HL-60 (cell line): ENCODE data around the gene FARS2.

Experiments used
- DNase-seq, 2 experiments: peaks; one replicate each; pipeline ENCODE4 v3.0.0-alpha.2; 2010 to 2020; ENCODE audit warnings: low read depth in 1 of 2, low spot score in 1 of 2
- H3K27ac ChIP-seq: fragments of 250-450 bp; sonication (Bioruptor Pico); replicated peaks from 2 replicates; pipeline ENCODE4 v1.5.1; 2020; ENCODE audit warnings: mild to moderate bottlenecking, moderate library complexity
- H3K27me3 ChIP-seq: fragments of 250-450 bp; sonication (Bioruptor Pico); 2 replicates; pipeline ENCODE4 v1.5.1; 2021; ENCODE audit warnings: mild to moderate bottlenecking, moderate library complexity; ENCODE audit not compliant: insufficient read depth, poor library complexity, severe bottlenecking
- H3K4me3 ChIP-seq: replicated peaks from 2 replicates; pipeline ENCODE4 v1.5.1; 2011; ENCODE audit warnings: mild to moderate bottlenecking, control low read depth, low read length; ENCODE audit not compliant: insufficient read depth
- GABPA ChIP-seq: IDR thresholded peaks from 2 replicates; pipeline ENCODE4 v1.6.1; 2012; ENCODE audit warnings: low read depth
- POLR2AphosphoS5 ChIP-seq: IDR thresholded peaks from 2 replicates; pipeline ENCODE4 v1.6.1; 2012; ENCODE audit warnings: low read depth
- SPI1 ChIP-seq: IDR thresholded peaks from 2 replicates; pipeline ENCODE4 v1.6.1; 2012; ENCODE audit warnings: low read depth, mild to moderate bottlenecking, borderline replicate concordance
- TF ChIP-seq, protein P1 (sequence below): IDR thresholded peaks from 2 replicates; pipeline ENCODE4 v1.6.1; 2012; ENCODE audit warnings: low read depth; ENCODE audit not compliant: insufficient replicate concordance
- TF ChIP-seq, protein P2 (sequence below): IDR thresholded peaks from one replicate; pipeline ENCODE4 v1.5.1; 2011; ENCODE audit warnings: low read length, control low read depth, inconsistent platforms; ENCODE audit not compliant: insufficient read depth

Gene FARS2

DNA sequence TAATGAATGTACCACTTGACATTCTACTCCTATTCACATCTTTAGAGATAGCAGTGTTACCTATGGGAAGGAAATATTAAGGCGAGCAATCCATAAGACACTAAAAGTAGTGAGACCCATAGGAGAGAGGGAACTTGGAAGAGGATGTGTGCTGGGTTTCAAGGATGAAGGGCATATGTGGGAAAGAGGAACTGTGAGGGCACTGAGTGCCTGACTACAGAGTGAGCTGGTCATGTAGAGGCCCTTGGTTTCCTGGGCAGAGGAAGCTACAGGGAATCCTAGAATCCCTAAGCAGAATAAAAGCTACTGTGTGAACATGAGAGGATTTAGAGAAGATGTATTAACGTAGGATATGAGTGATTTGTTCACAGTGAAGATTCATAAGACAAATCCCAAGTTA, 262.8 kb downstream of the FARS2 start:
- no peaks in the 10 kb centered on the region for H3K27me3 ChIP-seq
- no peak for DNase-seq
- peak; percentile 70 for TF ChIP-seq SPI1
- TF ChIP-seq GABPA: no peak
- H3K4me3 ChIP-seq: no peak overlapping the region
- H3K27ac ChIP-seq: no peak overlapping the region

DNA sequence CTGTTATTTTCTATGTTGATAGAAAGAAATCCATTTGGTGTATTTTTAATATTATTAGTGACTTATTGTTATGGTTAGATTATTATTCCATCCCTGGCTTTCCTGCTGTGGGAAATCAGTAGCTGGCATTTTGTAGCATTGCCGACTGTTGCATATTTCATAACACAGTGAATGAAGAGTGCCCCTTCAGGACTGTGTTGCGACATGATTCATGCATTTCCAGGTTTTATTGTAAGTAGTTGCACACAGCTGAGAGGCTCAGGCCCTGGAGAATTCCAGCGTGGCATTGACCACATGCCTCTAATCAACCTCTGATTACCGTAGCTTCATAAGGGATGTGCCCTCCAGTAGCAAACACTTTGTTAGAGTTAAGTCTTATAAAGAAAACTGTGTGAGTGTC, 263.9 kb downstream of the FARS2 start:
- DNase-seq: peak in 1 of 2 experiments; percentile 41
- no peaks in the 10 kb centered on the region for H3K27me3 ChIP-seq
- no peak for TF ChIP-seq SPI1
- TF ChIP-seq, protein P1, sequence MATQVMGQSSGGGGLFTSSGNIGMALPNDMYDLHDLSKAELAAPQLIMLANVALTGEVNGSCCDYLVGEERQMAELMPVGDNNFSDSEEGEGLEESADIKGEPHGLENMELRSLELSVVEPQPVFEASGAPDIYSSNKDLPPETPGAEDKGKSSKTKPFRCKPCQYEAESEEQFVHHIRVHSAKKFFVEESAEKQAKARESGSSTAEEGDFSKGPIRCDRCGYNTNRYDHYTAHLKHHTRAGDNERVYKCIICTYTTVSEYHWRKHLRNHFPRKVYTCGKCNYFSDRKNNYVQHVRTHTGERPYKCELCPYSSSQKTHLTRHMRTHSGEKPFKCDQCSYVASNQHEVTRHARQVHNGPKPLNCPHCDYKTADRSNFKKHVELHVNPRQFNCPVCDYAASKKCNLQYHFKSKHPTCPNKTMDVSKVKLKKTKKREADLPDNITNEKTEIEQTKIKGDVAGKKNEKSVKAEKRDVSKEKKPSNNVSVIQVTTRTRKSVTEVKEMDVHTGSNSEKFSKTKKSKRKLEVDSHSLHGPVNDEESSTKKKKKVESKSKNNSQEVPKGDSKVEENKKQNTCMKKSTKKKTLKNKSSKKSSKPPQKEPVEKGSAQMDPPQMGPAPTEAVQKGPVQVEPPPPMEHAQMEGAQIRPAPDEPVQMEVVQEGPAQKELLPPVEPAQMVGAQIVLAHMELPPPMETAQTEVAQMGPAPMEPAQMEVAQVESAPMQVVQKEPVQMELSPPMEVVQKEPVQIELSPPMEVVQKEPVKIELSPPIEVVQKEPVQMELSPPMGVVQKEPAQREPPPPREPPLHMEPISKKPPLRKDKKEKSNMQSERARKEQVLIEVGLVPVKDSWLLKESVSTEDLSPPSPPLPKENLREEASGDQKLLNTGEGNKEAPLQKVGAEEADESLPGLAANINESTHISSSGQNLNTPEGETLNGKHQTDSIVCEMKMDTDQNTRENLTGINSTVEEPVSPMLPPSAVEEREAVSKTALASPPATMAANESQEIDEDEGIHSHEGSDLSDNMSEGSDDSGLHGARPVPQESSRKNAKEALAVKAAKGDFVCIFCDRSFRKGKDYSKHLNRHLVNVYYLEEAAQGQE: no peak
- TF ChIP-seq GABPA: no peak
- no peak for TF ChIP-seq POLR2AphosphoS5
- TF ChIP-seq, protein P2, sequence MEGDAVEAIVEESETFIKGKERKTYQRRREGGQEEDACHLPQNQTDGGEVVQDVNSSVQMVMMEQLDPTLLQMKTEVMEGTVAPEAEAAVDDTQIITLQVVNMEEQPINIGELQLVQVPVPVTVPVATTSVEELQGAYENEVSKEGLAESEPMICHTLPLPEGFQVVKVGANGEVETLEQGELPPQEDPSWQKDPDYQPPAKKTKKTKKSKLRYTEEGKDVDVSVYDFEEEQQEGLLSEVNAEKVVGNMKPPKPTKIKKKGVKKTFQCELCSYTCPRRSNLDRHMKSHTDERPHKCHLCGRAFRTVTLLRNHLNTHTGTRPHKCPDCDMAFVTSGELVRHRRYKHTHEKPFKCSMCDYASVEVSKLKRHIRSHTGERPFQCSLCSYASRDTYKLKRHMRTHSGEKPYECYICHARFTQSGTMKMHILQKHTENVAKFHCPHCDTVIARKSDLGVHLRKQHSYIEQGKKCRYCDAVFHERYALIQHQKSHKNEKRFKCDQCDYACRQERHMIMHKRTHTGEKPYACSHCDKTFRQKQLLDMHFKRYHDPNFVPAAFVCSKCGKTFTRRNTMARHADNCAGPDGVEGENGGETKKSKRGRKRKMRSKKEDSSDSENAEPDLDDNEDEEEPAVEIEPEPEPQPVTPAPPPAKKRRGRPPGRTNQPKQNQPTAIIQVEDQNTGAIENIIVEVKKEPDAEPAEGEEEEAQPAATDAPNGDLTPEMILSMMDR: no peak
- no peak overlapping the region for H3K27ac ChIP-seq
- no peak overlapping the region for H3K4me3 ChIP-seq

DNA sequence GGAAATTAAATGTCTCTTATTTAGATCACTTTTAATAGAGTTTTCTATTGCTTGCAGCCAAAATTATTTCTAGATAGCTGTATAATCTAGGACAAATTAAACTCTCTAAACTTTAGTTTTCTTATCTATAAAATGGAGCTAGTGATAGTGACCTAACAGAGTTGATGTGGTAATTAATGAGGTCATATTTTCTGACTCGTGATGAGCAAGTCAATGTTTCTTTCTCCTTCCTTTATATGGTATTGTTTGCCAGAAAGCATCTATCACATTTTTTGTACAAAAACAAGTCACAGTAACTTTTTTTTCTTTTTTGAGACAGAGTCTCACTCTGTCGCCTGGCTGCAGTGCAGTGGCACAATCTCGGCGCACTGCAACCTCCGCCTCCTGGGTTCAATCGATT, 267.7 kb downstream of the FARS2 start:
- H3K27me3 ChIP-seq: no peaks in the 10 kb centered on the region
- no peak overlapping the region for H3K27ac ChIP-seq
- TF ChIP-seq POLR2AphosphoS5: no peak
- no peak for DNase-seq
- H3K4me3 ChIP-seq: no peak overlapping the region

DNA sequence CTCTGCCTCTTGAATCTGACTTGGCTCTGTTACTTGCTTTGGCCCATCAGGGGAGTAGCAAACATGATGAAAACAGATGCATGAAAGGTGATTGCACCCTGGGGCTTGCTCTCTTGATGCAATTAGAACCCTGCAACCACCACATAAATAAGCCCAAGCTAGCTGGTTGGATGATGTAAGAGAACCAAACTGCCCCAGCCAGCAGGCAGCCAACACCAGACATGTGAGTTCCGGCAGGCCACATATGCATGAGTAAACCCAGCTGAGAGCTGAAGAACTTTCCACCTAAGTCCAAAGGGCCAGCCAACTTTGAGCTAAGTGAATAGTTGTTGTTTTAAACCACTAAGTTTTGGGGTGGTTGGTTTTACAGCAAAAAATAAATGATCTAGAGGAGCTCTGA, 268.4 kb downstream of the FARS2 start:
- Histone ChIP-seq H3K27ac (no peak overlapping the region), H3K27me3 (no peaks in the 10 kb centered on the region), H3K4me3 (no peak overlapping the region)
- no peak for DNase-seq
- no peak for TF ChIP-seq SPI1
- TF ChIP-seq POLR2AphosphoS5: no peak
- TF ChIP-seq GABPA: no peak
- TF ChIP-seq, protein P2: no peak
- TF ChIP-seq, protein P1: no peak

DNA sequence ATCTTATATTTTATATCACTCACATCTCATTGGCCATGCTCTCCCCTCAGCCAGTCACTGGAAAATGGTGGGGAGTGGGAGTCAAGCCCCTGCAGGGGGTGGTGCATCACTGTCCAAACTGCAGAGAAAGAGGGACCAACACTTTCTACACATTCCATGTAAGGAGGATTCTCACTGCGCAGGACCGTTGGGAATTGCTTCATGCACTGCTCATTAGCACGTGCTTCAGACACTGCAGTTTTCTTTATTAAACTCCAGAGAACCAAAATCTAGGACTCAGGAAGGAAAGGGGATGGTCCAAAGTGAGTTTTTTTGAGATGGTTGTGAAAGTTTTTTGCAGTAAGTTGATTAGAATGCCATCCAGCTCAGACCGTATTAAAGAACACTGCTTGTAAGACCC, 269.8 kb downstream of the FARS2 start:
- TF ChIP-seq SPI1: no peak
- TF ChIP-seq POLR2AphosphoS5: no peak
- no peak for TF ChIP-seq GABPA
- TF ChIP-seq, protein P1: no peak
- TF ChIP-seq, protein P2: no peak
- no peak overlapping the region for H3K27ac ChIP-seq

More for the DNA sequence above, 269.8 kb downstream of the FARS2 start:
- no peak for DNase-seq
- Histone ChIP-seq H3K4me3 (no peak overlapping the region), H3K27me3 (no peaks in the 10 kb centered on the region)
